Tibial artery (tissue), 4 donors: ENCODE measurements around the gene RNF11.

ENCODE experiments used
- DNase-seq, 2 donors: peaks; one replicate each; pipeline ENCODE4 v3.0.0-alpha.2; 2019
- H3K27ac ChIP-seq, 2 donors: fragments of 200-600 bp; sonication (generic) in 1 of 2; 1 replicate in 1 of 2; 2 replicates in 1 of 2; pipeline ENCODE4 v1.5.1; 2018 to 2019; ENCODE audit warnings: mild to moderate bottlenecking in 1 of 2
- H3K27me3 ChIP-seq, 2 donors: fragments of 200-600 bp; sonication (generic) in 1 of 2; one replicate each; pipeline versions ENCODE4 v1.5.1 to v1.6.0; 2016 to 2019
- H3K36me3 ChIP-seq, 3 donors: fragments of 200-600 bp; sonication (generic) in 2 of 3; one replicate each; pipeline ENCODE4 v1.5.1; 2016 to 2019; ENCODE audit warnings: mild to moderate bottlenecking in 2 of 3
- H3K4me1 ChIP-seq, 4 donors: fragments of 200-600 bp; sonication (generic) in 2 of 4; 1 replicate in 3 of 4; 2 replicates in 1 of 4; pipeline ENCODE4 v1.5.1; 2016 to 2019
- H3K4me3 ChIP-seq, 2 donors: fragments of 200-600 bp; sonication (generic) in 1 of 2; 1 replicate in 1 of 2; 2 replicates in 1 of 2; pipeline ENCODE4 v1.5.1; 2018 to 2019; ENCODE audit warnings: mild to moderate bottlenecking in 2 of 2
- H3K9me3 ChIP-seq, 3 donors: fragments of 200-600 bp; sonication (generic) in 1 of 3; one replicate each; pipeline ENCODE4 v1.5.1; 2016 to 2019
- CTCF ChIP-seq, 2 experiments: fragments of 200-600 bp in 1 of 2; fragments of 450-650 bp in 1 of 2; IDR thresholded peaks; one replicate each; pipeline ENCODE4 v1.5.1; 2017 to 2019; ENCODE audit warnings: antibody characterized with exemption in 2 of 2, mild to moderate bottlenecking in 1 of 2, moderate library complexity in 1 of 2
- intact Hi-C: fragments of 100-400 bp; cut with DNase I; formaldehyde crosslinking; loops from one replicate; pipeline ENCODE4 v1.15.0; 2023; ENCODE audit warnings: low total_unique reads

RNF11 gene

GRCh38 chr1:51193564-51193963 is 42.5 kb upstream of the RNF11 start:
- H3K4me3 ChIP-seq: no peak overlapping the region
- H3K27me3 ChIP-seq: no peaks in the 10 kb centered on the region
- intact Hi-C loops: loop anchor here (5.0 to 10.0 kb wide), 3 partner anchors 104 to 419 kb away; no protein-coding TSS in a partner anchor
- no peak for TF ChIP-seq CTCF (IDR thresholded peaks at IDR 0.05)
- no peak overlapping the region for H3K27ac ChIP-seq
- no peaks in the 10 kb centered on the region for H3K9me3 ChIP-seq
- H3K36me3 ChIP-seq: no peaks in the 10 kb centered on the region
- DNase-seq: no peak
- no peaks in the 10 kb centered on the region for H3K4me1 ChIP-seq

GRCh38 chr1:51203121-51203873 is 32.8 kb upstream of the RNF11 start:
- TF ChIP-seq CTCF (IDR thresholded peaks at IDR 0.05): no peak

GRCh38 chr1:51203874-51204245 is 32.2 kb upstream of the RNF11 start:
- Histone ChIP-seq H3K27ac (no peak overlapping the region), H3K27me3 (no peaks in the 10 kb centered on the region), H3K4me3 (no peak overlapping the region), H3K9me3 (no peaks in the 10 kb centered on the region), H3K4me1 (no peaks in the 10 kb centered on the region), H3K36me3 (no peaks in the 10 kb centered on the region)
- TF ChIP-seq CTCF (IDR thresholded peaks at IDR 0.05): no peak
- intact Hi-C loops: no loop called here
- no peak for DNase-seq

More at GRCh38 chr1:51203121-51203873, 32.8 kb upstream of the RNF11 start:
- Histone ChIP-seq H3K4me3 (no peak overlapping the region), H3K9me3 (no peaks in the 10 kb centered on the region), H3K36me3 (no peaks in the 10 kb centered on the region), H3K4me1 (no peaks in the 10 kb centered on the region), H3K27ac (no peak overlapping the region), H3K27me3 (no peaks in the 10 kb centered on the region)
- intact Hi-C loops: no loop called here
- no peak for DNase-seq

- H3K27ac ChIP-seq: no peak overlapping the region
These were observed 26.0 kb upstream of the RNF11 start for GRCh38 chr1:51210055-51210454.

GRCh38 chr1:51210676-51211075 is 25.4 kb upstream of the RNF11 start:
- Histone ChIP-seq H3K4me1 (peaks cover 0 to 22% (median 6%) of the 10 kb centered on the region in 4 donors), H3K27me3 (no peaks in the 10 kb centered on the region), H3K9me3 (no peaks in the 10 kb centered on the region), H3K4me3 (no peak overlapping the region), H3K27ac (no peak overlapping the region), H3K36me3 (no peaks in the 10 kb centered on the region)
- TF ChIP-seq CTCF (IDR thresholded peaks at IDR 0.05): no peak
- no peak for DNase-seq
- intact Hi-C loops: no loop called here

More at GRCh38 chr1:51210055-51210454, 26.0 kb upstream of the RNF11 start:
- no peak for TF ChIP-seq CTCF (IDR thresholded peaks at IDR 0.05)
- intact Hi-C loops: no loop called here
- Histone ChIP-seq H3K4me3 (no peak overlapping the region), H3K9me3 (no peaks in the 10 kb centered on the region), H3K4me1 (peaks cover 0 to 17% (median 5%) of the 10 kb centered on the region in 4 donors), H3K27me3 (no peaks in the 10 kb centered on the region), H3K36me3 (no peaks in the 10 kb centered on the region)
- no peak for DNase-seq
